IMR-90 (cell line): Measurements from ENCODE around the gene ITCH. TPM values are rescaled to one million over a fixed set of nuclear protein-coding genes. Genes with fewer than 3 reads are reported as not detected.

Experiments
- ATAC-seq: fragments of 200-7000 bp; cut with Tn5 transposase; 2 replicates; pipeline ENCODE4 v1.9.1; 2020; ENCODE audit warnings: low read depth, mild to moderate bottlenecking, moderate library complexity
- BruUV-seq: library from RNA; stranded (reverse); fragments of 400-500 nt; replicated peaks from 2 replicates; lab custom pipeline; 2021; lab: Mats Ljungman, UMichigan
- CTCF ChIA-PET: fragments of 300-600 bp; formaldehyde crosslinking; extraction: SDS; loops from one replicate; lab custom pipeline; 2021; ENCODE audit warnings: antibody characterized with exemption; lab: Yijun Ruan, JAX
- POLR2A ChIA-PET: fragments of 300-600 bp; sonication (Branson Sonifier 250); formaldehyde crosslinking; loops from one replicate; lab custom pipeline; 2022; ENCODE audit warnings: antibody characterized with exemption; ENCODE audit not compliant: unreplicated experiment; lab: Charles Lee
- DNase-seq: peaks from one replicate; pipeline ENCODE4 v3.0.0; 2013
- H2AFZ ChIP-seq: replicated peaks from 2 replicates; pipeline ENCODE3; 2013; ENCODE audit warnings: low read length, mild to moderate bottlenecking; ENCODE audit not compliant: poor library complexity
- H2AK5ac ChIP-seq: 2 replicates; pipeline ENCODE4 v1.6.1; 2013; ENCODE audit warnings: low read depth, low read length, inconsistent platforms
- H2AK9ac ChIP-seq: replicated peaks from 2 replicates; pipeline ENCODE3; 2013; ENCODE audit warnings: mild to moderate bottlenecking, low read depth, low read length, moderate library complexity; ENCODE audit not compliant: poor library complexity
- H2BK120ac ChIP-seq: 2 replicates; pipeline ENCODE4 v1.6.1; 2013; ENCODE audit warnings: low read depth, low read length, inconsistent platforms
- H2BK15ac ChIP-seq: 3 replicates; pipeline ENCODE4 v1.6.1; 2013; ENCODE audit warnings: low read depth, low read length, inconsistent platforms
- H2BK20ac ChIP-seq: 2 replicates; pipeline ENCODE4 v1.6.1; 2013; ENCODE audit warnings: low read depth, mild to moderate bottlenecking, inconsistent platforms, low read length, moderate library complexity
- H2BK5ac ChIP-seq: 2 replicates; pipeline ENCODE4 v1.6.1; 2013; ENCODE audit warnings: mild to moderate bottlenecking, low read depth, low read length, inconsistent platforms; ENCODE audit not compliant: poor library complexity, severe bottlenecking
- H3K14ac ChIP-seq: replicated peaks from 2 replicates; pipeline ENCODE4 v1.6.1; 2013; ENCODE audit warnings: low read depth, low read length, inconsistent platforms
- H3K18ac ChIP-seq: 2 replicates; pipeline ENCODE4 v1.6.1; 2013; ENCODE audit warnings: low read depth, low read length, control low read depth
- H3K23ac ChIP-seq: 2 replicates; pipeline ENCODE4 v1.6.1; 2013; ENCODE audit warnings: low read depth, low read length, inconsistent platforms
- H3K27ac ChIP-seq: 2 replicates; pipeline ENCODE4 v1.5.1; 2013; ENCODE audit warnings: mild to moderate bottlenecking, control low read depth, low read length; ENCODE audit not compliant: insufficient read depth
- H3K27me3 ChIP-seq: 2 replicates; pipeline ENCODE4 v1.6.1; 2013; ENCODE audit warnings: low read length; ENCODE audit not compliant: control insufficient read depth, insufficient read depth
- H3K36me3 ChIP-seq: 2 replicates; pipeline ENCODE4 v1.6.1; 2013; ENCODE audit warnings: low read length, mixed read lengths; ENCODE audit not compliant: control insufficient read depth, insufficient read depth
- H3K4ac ChIP-seq: 2 replicates; pipeline ENCODE4 v1.6.1; 2013; ENCODE audit warnings: low read depth, low read length, inconsistent platforms
- H3K4me1 ChIP-seq: 2 replicates; pipeline ENCODE4 v1.6.1; 2013; ENCODE audit warnings: low read length, mixed read lengths; ENCODE audit not compliant: control insufficient read depth, insufficient read depth
- H3K4me2 ChIP-seq: 2 replicates; pipeline ENCODE4 v1.6.1; 2013; ENCODE audit warnings: low read depth, mild to moderate bottlenecking, control low read depth, low read length, moderate library complexity
- H3K4me3 ChIP-seq: 2 replicates; pipeline ENCODE4 v1.5.1; 2013; ENCODE audit warnings: low read depth, mild to moderate bottlenecking, control low read depth, low read length, moderate library complexity; ENCODE audit not compliant: insufficient read depth
- H3K56ac ChIP-seq: 2 replicates; pipeline ENCODE4 v1.6.1; 2013; ENCODE audit warnings: low read length, inconsistent platforms; ENCODE audit not compliant: insufficient read depth; ENCODE audit errors: extremely low read depth
- H3K79me1 ChIP-seq, 2 experiments: 2 replicates each; pipeline ENCODE4 v1.6.1; 2013; ENCODE audit warnings: low read length in 2 of 2, inconsistent platforms in 1 of 2, low read depth in 1 of 2
- H3K9ac ChIP-seq: 2 replicates; pipeline ENCODE4 v1.6.1; 2013; ENCODE audit warnings: low read depth, low read length, control low read depth
- H3K9me1 ChIP-seq: 2 replicates; pipeline ENCODE4 v1.6.1; 2013; ENCODE audit warnings: low read length, inconsistent platforms; ENCODE audit not compliant: insufficient read depth
- H3K9me3 ChIP-seq: 2 replicates; pipeline ENCODE4 v1.6.1; 2013; ENCODE audit warnings: low read length; ENCODE audit not compliant: control insufficient read depth, insufficient read depth
- H4K20me1 ChIP-seq: 2 replicates; pipeline ENCODE4 v1.6.1; 2013; ENCODE audit warnings: low read length, inconsistent platforms; ENCODE audit not compliant: insufficient read depth
- H4K5ac ChIP-seq: 2 replicates; pipeline ENCODE4 v1.6.1; 2013; ENCODE audit warnings: mild to moderate bottlenecking, low read depth, low read length, control low read depth
- H4K8ac ChIP-seq, 2 experiments: 2 replicates each; pipeline ENCODE4 v1.6.1; 2013; ENCODE audit warnings: low read depth in 2 of 2, low read length in 2 of 2, control low read depth in 1 of 2, inconsistent platforms in 1 of 2
- H4K91ac ChIP-seq: 2 replicates; pipeline ENCODE4 v1.6.1; 2013; ENCODE audit warnings: low read depth, low read length, inconsistent platforms; ENCODE audit not compliant: insufficient read depth
- BHLHE40 ChIP-seq: fragments of 150-350 bp; IDR thresholded peaks from 2 replicates; pipeline ENCODE4 v1.6.1; 2016; ENCODE audit warnings: mild to moderate bottlenecking, low read depth, low read length
- CHD1 ChIP-seq: IDR thresholded peaks from 2 replicates; pipeline ENCODE4 v1.6.1; 2012; ENCODE audit warnings: low read depth, low read length, improper control_type of control experiment
- ELK1 ChIP-seq: fragments of 150-350 bp; IDR thresholded peaks from 2 replicates; pipeline ENCODE4 v1.6.1; 2016; ENCODE audit warnings: low read depth, mild to moderate bottlenecking, low read length, moderate library complexity, borderline replicate concordance
- MAFK ChIP-seq: IDR thresholded peaks from 2 replicates; pipeline ENCODE4 v1.6.1; 2012; ENCODE audit warnings: low read depth, low read length, improper control_type of control experiment
- MAZ ChIP-seq: IDR thresholded peaks from 2 replicates; pipeline ENCODE4 v1.6.1; 2012; ENCODE audit warnings: low read depth, mild to moderate bottlenecking, low read length, improper control_type of control experiment, moderate library complexity, borderline replicate concordance
- MXI1 ChIP-seq: IDR thresholded peaks from 2 replicates; pipeline ENCODE4 v1.6.1; 2012; ENCODE audit warnings: low read depth, mild to moderate bottlenecking, low read length, moderate library complexity, borderline replicate concordance
- RAD21 ChIP-seq: IDR thresholded peaks from 2 replicates; pipeline ENCODE4 v1.6.1; 2012; ENCODE audit warnings: low read length, improper control_type of control experiment
- RCOR1 ChIP-seq: IDR thresholded peaks from 2 replicates; pipeline ENCODE4 v1.6.1; 2012; ENCODE audit warnings: mild to moderate bottlenecking, low read length, improper control_type of control experiment; ENCODE audit not compliant: insufficient replicate concordance
- USF2 ChIP-seq: fragments of 150-350 bp; IDR thresholded peaks from 2 replicates; pipeline ENCODE4 v1.6.1; 2017; ENCODE audit warnings: mild to moderate bottlenecking, antibody characterized with exemption, low read length, low read depth
- WGBS, 2 experiments: methylation state at CpG; one replicate each; pipeline versions ENCODE4 v1.1.5 to v1.1.7; 2013; ENCODE audit warnings: missing lambda C conversion rate in 2 of 2; ENCODE audit not compliant: insufficient read length in 1 of 2; ENCODE audit errors: extremely low coverage in 2 of 2; 5-methylcytosine and 5-hydroxymethylcytosine counted together
- dilution Hi-C: fragments of 300-500 bp; cut with HindIII; formaldehyde crosslinking; loops from one replicate; pipeline ENCODE4 v1.14.3; 2018; ENCODE audit warnings: low sequenced_read_pairs; ENCODE audit not compliant: unreplicated experiment
- in situ Hi-C: fragments of 300-500 bp; cut with MboI; formaldehyde crosslinking; loops from 3 replicates; pipeline ENCODE4 v1.14.3; 2019; ENCODE audit warnings: low sequenced_read_pairs, inconsistent platforms, mixed read lengths
- intact Hi-C: fragments of 100-400 bp; cut with micrococcal nuclease; formaldehyde crosslinking; loops from 2 replicates; pipeline ENCODE4 v1.10.0; 2022
- polyA plus RNA-seq, 3 experiments: library from polyadenylated mRNA; depleted of rRNA; stranded (reverse); fragments of >200 nt; gene quantifications; 2 replicates each; pipeline ENCODE4 v1.2.3, GENCODE V29; 2012; ENCODE audit warnings: low replicate concordance in 1 of 3
- total RNA-seq: library from RNA; depleted of rRNA; stranded (reverse); fragments of >200 nt; gene quantifications from 2 replicates; pipeline ENCODE4 v1.2.3, GENCODE V29; 2012

The ITCH gene
- total and polyA plus RNA-seq, 2 of the 4 experiments (the other 2 are of a cell fraction): 12.7 to 94.6 TPM

- no peak overlapping the region for H2AK9ac ChIP-seq
- peaks cover 4 to 19% of the 10 kb centered on the region in 2 experiments for H3K79me1 ChIP-seq
- DNase-seq (no peak), ATAC-seq (no peak)
- peaks cover 31% of the 10 kb centered on the region for H3K36me3 ChIP-seq
- H3K27me3 ChIP-seq: no peaks in the 10 kb centered on the region
- intact Hi-C loops: no loop called here
- H2BK15ac ChIP-seq: no peak overlapping the region
- H3K27ac ChIP-seq: no peak overlapping the region
- no peak overlapping the region for H3K9ac ChIP-seq
- H4K8ac ChIP-seq: no peak overlapping the region
- no peak overlapping the region for H3K4me2 ChIP-seq
- no peaks in the 10 kb centered on the region for H3K4me1 ChIP-seq
- H3K9me1 ChIP-seq: no peaks in the 10 kb centered on the region
- WGBS, 2 experiments: 100% methylated on average over 3 of the region's 6 CpGs; no CpG with 5 or more reads in 1 of the 2 experiments
- POLR2A ChIA-PET: no interaction called here
- H2BK5ac ChIP-seq: no peak overlapping the region
- H3K4ac ChIP-seq: no peak overlapping the region
- no peak overlapping the region for H3K56ac ChIP-seq
- in situ Hi-C loops: no loop called here
- H3K9me3 ChIP-seq: no peaks in the 10 kb centered on the region
- H4K5ac ChIP-seq: no peak overlapping the region
- no peak overlapping the region for H3K4me3 ChIP-seq
- H2BK20ac ChIP-seq: no peak overlapping the region
- no peak overlapping the region for H4K91ac ChIP-seq
- CTCF ChIA-PET: no interaction called here
- BruUV-seq: no TSS peak
- H3K14ac ChIP-seq: no peak overlapping the region
- dilution Hi-C loops: no loop called here
- H2AFZ ChIP-seq: no peak overlapping the region
- H2BK120ac ChIP-seq: no peak overlapping the region
- H4K20me1 ChIP-seq: peaks cover 9% of the 10 kb centered on the region
- H3K23ac ChIP-seq: no peak overlapping the region
- H2AK5ac ChIP-seq: no peak overlapping the region
- H3K18ac ChIP-seq: no peak overlapping the region
- TF ChIP-seq RAD21 (no peak), RCOR1 (no peak), MAFK (no peak), CHD1 (no peak), USF2 (no peak), ELK1 (no peak), MXI1 (no peak), BHLHE40 (no peak), MAZ (no peak)
Measured at GRCh38 chr20:34542439-34542838, 179.4 kb downstream of the ITCH start.
